Measurements from ENCODE around the gene CREM.

The CREM gene

DNA sequence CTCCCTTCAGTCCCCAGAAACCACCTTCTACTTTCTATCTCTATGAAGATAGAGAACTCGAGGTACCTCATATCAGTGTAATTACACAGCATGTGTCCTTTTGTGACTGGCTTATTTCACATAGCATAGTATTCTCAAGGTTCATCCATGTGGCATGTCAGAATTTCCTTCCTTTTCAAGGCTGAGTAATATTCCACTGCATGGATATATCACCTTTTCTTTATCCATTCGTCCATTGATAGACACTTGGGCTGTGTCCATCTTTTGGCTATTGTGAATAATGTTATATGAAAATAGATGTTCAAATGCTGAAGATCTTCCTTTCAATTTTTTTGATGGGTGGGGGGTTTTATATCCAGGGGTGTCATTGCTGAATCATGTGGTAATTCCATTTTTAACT is 117.9 kb downstream of the CREM start:
- no peak for TF ChIP-seq CTCF (IDR thresholded peaks at IDR 0.05; ENCODE audit: low read depth, low read length)
- DNase-seq (ENCODE audit: extremely low read depth, low read depth) = no peak

GRCh38 chr10:35246770-35247343 is 120.2 kb downstream of the CREM start:
- no peak for DNase-seq (ENCODE audit: extremely low read depth, low read depth)

GRCh38 chr10:35251373-35252100 is 124.9 kb downstream of the CREM start:
- no peak for DNase-seq (ENCODE audit: extremely low read depth, low read depth)
- TF ChIP-seq CTCF (IDR thresholded peaks at IDR 0.05; ENCODE audit: low read depth, low read length) = no peak

More at GRCh38 chr10:35246770-35247343, 120.2 kb downstream of the CREM start:
- TF ChIP-seq CTCF (IDR thresholded peaks at IDR 0.05; ENCODE audit: low read depth, low read length) = no peak

DNA sequence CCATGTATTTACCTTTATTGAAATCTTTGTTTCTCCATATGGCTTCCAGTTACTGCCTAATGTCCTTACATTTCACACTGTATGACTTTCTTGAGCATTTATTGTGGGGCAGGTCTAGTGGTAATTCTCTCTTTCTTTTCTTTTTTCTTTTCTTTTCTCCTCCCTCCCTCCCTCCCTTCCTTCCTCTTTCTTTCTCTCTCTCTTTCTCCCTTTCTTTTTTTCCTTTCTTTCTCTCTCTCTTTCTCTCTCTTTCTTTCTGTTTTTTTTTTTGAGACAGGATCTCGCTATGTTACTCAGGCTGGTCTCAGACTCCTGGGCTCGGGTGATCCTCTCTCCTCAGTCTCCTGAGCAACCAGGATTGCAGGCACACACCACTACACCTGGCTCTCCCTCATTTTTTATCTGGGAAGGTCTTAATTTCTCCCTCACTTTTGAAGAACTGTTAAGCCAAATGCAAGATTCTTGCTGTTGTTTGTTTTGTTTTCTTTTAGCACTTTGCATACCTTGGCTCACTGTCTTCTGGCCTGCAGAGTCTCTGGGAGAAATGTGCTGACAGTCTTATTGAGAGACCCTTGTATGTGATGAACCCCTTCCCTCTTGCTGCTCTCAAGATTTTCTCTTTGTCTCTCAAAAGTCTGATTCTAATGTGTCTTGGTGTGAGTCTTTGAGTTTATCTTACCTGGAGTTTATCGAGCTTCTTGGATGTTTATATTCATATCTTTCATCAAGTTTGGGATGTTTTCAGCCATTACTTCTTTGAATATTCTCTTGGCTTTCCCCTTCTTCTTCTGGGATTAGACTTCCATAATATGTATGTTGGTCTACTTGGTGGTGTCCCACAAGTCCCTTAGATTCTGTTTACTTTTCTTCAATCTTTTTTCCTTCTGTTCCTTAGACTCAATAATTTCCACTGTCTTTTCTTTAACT is 130.7 kb downstream of the CREM start:
- no peak for TF ChIP-seq CTCF (IDR thresholded peaks at IDR 0.05; ENCODE audit: low read depth, low read length)
- no peak for DNase-seq (ENCODE audit: extremely low read depth, low read depth)

DNA sequence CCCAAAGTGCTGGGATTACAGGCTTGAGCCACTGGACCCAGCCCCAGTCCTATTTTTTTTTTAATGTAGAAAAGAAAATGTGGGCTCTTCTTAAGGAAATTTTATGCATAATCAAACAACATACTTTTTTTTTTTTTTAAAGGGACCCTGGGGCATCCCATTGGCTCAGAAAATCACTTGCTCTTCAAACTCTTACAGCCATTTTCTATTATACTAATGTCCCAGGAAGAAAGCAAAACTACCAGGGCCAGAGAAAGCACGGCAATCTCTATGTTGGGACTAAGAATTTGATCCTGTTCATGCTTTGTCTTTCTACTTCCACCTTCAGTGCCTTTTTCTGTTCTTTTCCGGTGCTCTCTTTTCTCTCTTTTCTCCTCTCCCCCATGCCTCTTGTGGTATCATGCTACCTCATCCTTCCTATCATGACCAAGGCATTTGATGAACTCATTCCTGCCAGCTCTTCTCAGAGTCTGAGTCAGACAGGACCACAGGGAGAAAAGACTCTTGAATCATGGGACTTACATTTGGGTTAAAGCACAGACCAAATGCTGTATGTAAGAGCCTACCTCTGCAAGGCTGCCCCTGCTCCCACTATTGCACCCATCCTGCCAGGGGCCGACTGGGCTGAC is 133.2 kb downstream of the CREM start:
- peak; percentile 31 for DNase-seq (ENCODE audit: extremely low read depth, low read depth)
- no peak for TF ChIP-seq CTCF (IDR thresholded peaks at IDR 0.05; ENCODE audit: low read depth, low read length)

DNA sequence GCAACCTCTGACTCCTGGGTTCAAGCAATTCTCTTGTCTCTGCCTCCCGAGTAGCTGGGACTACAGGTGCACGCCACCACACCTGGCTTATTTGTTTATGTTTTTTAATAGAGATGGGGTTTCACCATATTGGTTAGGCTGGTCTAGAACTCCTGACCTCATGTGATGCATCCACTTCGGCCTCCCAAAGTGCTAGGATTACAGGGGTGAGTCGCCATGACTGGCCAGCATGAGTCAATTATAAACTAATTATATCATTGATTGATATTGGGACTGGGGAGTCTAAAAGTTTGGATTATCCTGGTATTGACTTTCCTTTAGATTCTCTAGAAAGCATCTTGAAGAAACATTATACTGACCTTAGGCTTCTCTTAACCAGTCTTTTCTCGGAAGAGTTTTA is 135.8 kb downstream of the CREM start:
- TF ChIP-seq CTCF (IDR thresholded peaks at IDR 0.05; ENCODE audit: low read depth, low read length) = no peak
- DNase-seq (ENCODE audit: extremely low read depth, low read depth) = no peak

Data from AG09319 (cell line).